ENCODE results near the gene ZCWPW1.

DNA sequence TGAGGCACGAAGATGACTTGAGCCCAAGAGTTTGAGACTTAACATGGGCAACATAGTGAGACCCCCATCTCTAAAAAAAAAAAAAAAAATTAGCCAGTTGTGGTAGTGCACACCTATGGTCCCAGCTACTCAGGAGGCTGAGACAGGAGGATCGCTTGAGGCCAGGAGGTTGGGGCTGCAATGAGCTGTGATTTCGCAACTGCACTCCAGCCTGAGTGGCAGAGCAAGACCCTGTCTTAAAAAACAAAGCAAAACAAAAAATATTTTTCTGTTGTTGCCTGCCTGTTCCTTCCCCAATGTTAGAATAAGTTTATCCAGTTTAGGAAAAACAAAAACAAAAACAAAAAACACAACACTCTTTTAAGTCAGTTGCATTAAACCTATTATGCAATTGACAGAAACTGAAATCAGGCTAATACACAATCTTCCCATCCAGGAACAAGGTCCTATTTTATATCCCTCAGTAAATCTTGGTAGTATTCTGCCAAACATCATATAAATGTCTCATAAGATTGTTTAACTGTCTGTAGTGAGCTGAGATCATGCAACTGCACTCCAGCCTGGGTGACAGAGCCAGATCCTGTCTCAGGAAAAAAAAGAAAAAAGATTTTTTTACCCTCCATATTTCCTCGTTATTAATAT is 50.3 kb downstream of the ZCWPW1 start:
- TF ChIP-seq EZH2phosphoT487 (IDR thresholded peaks at IDR 0.05; ENCODE audit: insufficient read depth, low read depth) (no peak), EZH2 (IDR thresholded peaks at IDR 0.05; ENCODE audit: insufficient read depth, poor library complexity, severe bottlenecking) (no peak)
